NOMO-1 treated with dmso at 0.1 percent for 144 hours (cell line): Measurements from ENCODE around the gene TTC19.

Experiments
- DNase-seq: peaks from one replicate; lab custom pipeline; 2025; ENCODE audit not compliant: unreplicated experiment; lab: John Stamatoyannopoulos, UW

Gene TTC19

GRCh38 chr17:15999141-15999973 lies at the start of gene TTC19, which contains the start of gene ZSWIM7:
Gene TTC19 (plus strand): TSS chr17:15999824. CDS start chr17:15999849, 25 bp downstream.
Gene ZSWIM7 (minus strand): TSS chr17:15999704. CDS start chr17:15999594, 110 bp downstream.
- peak; percentile 93 for DNase-seq

- DNase-seq: no peak
Measured at GRCh38 chr17:15951368-15952047, 48.1 kb upstream of the TTC19 start.

GRCh38 chr17:15952048-15952532 lies 47.5 kb upstream of the TTC19 start:
- no peak for DNase-seq

- no peak for DNase-seq
Measured at GRCh38 chr17:15952916-15953790, 46.5 kb upstream of the TTC19 start.

GRCh38 chr17:15954222-15954621 lies 45.4 kb upstream of the TTC19 start:
- no peak for DNase-seq

- no peak for DNase-seq
Measured at GRCh38 chr17:15955793-15956541, 43.7 kb upstream of the TTC19 start.

- DNase-seq: no peak
Measured at GRCh38 chr17:15957206-15957605, 42.4 kb upstream of the TTC19 start.

- no peak for DNase-seq
Measured at GRCh38 chr17:15957608-15958307, 41.9 kb upstream of the TTC19 start.

- DNase-seq: no peak
Measured at GRCh38 chr17:15958484-15958854, 41.2 kb upstream of the TTC19 start.

- no peak for DNase-seq
Measured at GRCh38 chr17:15963670-15964110, 35.9 kb upstream of the TTC19 start.

- DNase-seq: no peak
Measured at GRCh38 chr17:15965528-15965927, 34.1 kb upstream of the TTC19 start.

- peak; percentile 15 for DNase-seq
Measured at GRCh38 chr17:15966183-15966878, 33.3 kb upstream of the TTC19 start.

- no peak for DNase-seq
Measured at GRCh38 chr17:15966879-15967248, 32.8 kb upstream of the TTC19 start.

- no peak for DNase-seq
Measured at GRCh38 chr17:15967706-15968399, 31.8 kb upstream of the TTC19 start.

GRCh38 chr17:15969463-15969862 lies 30.2 kb upstream of the TTC19 start:
- no peak for DNase-seq

- no peak for DNase-seq
Measured at GRCh38 chr17:15970500-15970899, 29.1 kb upstream of the TTC19 start.

- DNase-seq: peak; percentile 23
Measured at GRCh38 chr17:15971098-15971678, 28.4 kb upstream of the TTC19 start.

GRCh38 chr17:15971882-15972281 lies 27.7 kb upstream of the TTC19 start:
- DNase-seq: no peak
